Middle frontal gyrus (tissue), 1 donor: Measurements from ENCODE around the gene HOXB9.

Source experiments
- DNase-seq: peaks from one replicate; pipeline ENCODE4 v3.0.0-alpha.2; 2015; ENCODE audit warnings: low spot score; ENCODE audit errors: extremely low spot score

The HOXB9 gene

DNA sequence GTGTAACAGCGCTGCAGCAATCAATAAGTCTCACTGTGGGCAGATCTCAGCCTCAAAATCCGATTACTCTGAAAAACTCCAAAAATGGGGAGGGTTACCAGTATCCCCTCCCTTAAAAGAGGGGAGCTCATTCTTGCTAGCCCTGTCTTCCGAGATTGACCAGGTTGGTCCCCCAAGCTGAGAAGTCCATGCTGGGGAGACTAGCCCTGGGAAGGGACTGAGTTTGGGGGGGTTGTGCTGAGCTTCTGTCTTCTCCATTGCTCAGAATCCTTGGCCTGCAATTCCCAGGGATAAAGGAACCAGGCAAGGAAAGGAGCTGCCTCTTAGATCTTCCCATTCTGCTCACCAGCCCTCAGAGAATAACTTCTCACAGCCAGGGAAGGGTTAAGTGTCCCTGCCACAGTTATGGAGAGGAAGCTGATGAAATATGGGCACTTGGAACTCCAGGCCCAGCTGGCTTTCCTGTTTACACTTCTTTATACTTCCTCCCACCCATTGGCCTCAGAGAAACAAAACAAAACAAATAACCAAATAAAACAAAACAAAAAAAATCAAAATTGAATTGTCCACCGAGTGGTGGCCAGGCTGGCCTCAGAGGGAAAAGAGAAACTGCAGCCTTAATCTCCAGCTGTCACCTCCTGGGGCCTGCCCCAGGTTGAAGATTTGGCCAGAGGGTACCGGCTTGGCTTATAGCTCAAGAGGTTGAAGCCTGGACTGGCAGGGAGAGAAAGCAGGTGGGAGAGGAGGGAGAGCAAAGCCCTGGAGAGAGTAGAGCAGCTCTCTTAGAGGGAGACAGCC is 38.7 kb downstream of the HOXB9 start:
- DNase-seq, result no peak

DNA sequence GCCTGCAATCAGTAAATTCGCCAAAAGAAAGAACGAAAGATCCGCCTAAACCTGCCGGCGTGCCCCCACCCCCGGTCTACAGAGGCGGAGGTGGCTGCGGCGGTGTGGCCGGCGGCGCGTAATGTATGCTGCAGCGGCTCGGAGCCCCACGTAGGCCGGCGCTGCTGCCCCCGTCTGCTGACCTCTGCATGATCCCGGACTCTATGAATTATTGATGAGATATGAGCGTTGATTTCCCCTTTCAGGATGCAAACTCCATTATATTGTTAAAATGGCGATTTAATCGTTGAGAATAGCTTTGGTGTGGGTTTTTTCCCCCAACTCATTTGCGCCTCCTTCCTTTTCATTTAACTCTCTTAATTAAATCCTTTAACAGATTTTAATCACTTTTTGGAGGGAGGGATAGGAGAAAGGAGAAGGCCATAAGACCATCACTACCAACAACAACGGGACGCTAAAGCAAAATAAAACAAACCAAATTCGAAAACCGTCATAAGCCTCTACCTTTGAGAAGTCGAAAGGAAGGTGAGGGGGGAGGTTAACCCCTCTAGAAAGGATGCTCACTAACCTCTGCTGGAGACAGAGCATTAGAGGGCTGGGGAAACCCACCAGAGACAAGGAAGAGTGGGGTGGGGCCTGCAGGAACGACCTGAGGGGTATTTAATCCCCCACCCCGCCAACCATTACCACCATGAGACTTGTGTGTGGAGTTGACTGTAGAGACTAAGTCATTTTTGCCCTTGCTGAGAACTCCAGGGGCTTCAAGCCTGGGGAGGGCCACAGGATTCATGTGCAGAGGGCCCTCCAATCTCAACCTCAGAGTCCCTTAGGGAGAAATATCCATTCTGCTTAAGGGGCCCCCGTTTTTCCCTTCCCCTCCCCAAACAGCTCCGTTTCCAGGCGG is 39.6 kb downstream of the HOXB9 start:
- DNase-seq, result no peak

DNA sequence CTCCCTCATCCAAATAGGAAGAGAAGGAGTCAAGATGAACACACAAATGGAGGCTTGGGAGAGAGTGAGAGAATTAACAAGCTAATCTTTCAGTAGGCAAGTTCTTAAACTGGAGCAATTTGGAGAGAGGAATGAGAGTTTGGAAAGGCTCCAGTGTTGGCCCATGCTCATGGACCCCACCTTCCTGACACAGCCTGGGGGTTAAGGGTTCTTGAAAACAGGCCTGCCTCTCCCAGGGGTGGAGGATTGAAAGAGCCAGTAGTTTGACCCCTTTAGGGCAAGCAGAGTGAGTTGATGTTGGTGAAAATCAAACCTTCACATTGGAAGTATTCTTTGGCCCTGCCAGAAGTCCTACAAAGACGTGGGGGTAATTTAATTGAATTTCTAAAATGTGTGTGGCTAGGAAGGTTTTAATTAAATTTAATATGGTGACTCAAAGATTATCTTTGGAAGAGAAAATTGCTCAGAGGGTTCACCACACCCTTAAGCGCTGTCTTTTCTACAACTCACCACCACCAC is 41.9 kb downstream of the HOXB9 start:
- DNase-seq, result no peak

DNA sequence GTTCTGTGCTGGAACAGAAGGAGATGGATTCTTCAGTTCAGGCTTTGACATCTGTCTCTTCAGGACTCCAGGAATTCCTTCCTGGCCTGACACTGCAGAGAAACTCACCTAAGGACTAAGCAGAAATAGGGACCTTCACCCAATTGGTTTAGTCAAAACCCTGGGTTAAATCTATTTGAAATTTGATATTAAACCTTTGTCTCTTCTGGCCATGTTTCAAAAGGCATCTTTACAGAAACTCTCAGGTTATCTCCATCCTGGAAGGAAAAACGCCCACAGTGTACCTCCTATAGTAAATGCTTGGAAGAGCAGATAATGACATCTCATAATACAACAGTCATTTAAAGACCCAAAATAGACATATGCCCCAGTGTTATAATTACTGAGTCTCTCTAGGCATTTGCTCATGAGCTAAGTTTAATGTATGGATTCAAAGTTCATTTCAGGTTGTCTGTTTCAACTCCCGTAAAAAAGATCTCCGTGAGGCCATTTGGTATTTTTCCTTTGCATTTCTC is 42.4 kb downstream of the HOXB9 start:
- DNase-seq, result no peak

DNA sequence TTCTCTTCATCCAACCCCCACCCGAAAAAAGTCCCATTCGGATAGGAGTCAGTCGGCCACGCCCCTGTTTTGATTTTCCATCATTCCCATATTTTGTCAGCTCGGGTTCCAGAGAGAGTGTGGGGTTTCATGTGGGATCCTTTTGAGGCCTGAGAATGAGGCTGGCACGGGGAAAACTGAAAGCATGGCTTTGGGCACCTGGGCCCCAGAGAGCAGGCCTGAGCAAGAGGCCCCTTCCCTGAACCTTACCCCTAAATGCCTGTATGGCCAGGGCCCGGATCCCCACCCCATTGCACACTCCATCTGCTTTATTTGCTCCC is 43.4 kb downstream of the HOXB9 start:
- DNase-seq, result no peak

DNA sequence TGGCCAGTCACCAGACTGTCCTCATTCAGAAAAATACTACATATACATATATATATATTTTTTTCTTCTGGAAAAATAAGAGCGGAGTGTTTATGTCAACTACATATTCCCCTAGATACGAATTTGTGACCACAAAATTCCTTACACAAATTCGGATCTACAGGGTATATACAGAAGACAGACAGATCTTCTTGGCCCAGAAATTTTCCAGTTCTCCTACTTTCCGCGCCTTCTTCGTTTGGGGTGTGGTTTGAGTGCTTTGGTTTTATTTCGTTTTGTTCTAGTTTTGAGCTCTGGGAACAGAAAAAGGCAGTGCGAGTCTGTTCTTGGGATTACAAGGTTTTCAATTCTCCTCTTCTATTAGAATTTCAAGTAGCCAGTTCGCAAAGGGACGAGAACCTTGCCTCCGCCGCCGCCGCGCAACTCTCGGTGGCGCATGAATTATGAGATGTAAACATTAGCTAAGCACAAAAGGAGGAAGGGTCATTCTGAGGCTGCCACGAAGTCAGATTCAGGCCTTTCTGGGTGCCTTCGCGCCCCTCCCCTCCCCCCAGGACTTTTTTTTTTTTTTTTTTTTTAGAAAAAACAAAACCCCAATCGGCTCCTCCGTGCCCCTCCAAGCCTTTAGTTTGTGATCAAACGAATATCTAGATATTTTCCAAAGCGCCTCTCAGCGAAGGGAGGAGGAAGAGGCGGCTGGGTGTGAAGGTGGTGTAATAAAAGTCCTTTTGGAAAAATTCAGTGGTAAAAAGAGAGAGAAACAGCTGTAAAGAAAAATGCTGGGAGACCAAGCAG is 46.2 kb downstream of the HOXB9 start:
- no peak for DNase-seq

DNA sequence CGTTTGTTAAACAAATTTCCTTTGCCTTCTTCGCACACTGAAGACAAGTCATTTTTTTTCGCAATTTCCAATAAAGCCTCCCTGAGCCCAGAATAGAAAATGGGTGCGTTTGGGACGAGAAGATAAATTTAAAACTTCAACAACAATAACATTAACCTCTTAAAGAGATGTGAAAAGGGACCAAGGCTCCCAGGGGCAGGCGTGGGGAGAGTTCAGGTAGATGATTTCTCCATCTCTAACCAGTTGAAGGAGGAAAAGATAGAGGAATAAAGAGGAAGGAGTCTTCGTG is 46.7 kb downstream of the HOXB9 start:
- DNase-seq, result no peak

DNA sequence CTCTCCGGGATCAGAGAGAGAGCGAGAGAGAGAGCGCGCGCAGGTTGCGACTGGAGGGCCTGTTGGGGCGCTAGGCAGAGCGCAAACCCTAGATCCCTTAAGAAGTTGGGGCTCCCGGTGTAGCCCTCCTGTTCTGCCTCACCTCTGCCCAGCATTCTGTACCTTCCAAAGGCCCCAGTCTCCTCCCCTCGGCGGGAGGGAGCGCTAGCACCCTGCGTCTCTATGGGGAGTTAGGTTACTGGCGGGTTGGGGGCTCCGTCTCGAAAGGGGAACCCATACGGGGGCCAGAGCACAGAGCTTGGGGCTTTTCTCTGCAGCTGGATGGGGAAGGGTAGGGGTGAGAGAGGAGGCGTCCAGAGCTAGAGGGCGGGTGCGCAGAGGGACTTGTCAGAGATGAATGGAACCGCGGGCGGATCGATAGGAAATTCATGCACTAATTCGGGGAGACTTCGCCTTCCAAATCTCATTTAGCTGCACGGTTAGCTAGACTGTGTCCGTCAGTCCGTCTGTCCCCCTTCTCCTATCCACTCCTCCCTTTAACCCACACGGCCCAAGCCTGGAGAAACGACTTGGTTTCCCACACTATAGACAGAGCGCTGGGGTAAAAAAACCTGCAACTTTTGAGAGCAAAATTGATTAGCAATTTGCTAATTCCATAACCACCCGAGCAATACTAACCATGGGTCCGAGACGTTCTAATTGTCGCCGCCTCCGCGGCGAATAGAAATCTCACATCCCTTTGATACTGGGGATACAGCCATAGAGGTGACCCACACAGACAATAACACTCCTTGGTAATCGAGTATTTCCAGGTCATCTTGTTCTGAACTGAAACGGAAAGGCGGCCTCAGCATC is 47.3 kb downstream of the HOXB9 start:
- no peak for DNase-seq

DNA sequence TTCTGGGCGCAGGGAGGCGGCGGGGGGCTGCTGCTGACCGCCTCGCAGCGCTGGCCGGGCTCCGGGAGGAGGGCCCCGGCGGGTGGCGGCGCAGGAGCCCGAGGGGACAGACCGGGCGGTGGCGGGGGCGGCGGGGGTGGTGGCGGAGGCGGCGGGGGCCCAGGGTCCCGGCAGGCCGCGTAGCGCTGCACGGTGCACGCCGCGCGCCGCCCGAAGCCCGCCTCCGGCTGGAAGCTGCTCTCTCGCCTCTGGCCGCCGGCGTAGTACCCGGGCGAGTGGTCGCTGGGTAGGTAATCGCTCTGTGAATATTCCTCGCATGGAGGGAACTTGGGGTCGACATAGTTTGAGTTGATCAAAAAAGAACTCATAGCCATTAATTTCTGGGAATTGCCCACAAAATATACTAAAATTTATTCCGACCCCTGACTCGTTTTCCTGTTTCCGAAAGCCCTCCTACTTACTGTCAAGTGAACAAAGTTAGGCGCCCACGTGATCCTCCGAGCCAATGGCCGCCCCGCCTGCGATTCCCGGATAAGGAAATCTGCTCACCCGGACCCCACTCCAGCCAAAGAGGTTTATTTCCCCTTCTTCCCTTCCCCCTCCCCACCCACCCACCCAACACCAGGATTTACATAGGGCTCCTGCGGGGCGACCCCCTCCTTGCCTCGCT is 48.1 kb downstream of the HOXB9 start, which contains the start of gene HOXB4:
Gene HOXB4 (minus strand): TSS at position 405 of the 670 bp plus-strand sequence. CDS start 31 bp downstream, at position 374.
- DNase-seq, result no peak

DNA sequence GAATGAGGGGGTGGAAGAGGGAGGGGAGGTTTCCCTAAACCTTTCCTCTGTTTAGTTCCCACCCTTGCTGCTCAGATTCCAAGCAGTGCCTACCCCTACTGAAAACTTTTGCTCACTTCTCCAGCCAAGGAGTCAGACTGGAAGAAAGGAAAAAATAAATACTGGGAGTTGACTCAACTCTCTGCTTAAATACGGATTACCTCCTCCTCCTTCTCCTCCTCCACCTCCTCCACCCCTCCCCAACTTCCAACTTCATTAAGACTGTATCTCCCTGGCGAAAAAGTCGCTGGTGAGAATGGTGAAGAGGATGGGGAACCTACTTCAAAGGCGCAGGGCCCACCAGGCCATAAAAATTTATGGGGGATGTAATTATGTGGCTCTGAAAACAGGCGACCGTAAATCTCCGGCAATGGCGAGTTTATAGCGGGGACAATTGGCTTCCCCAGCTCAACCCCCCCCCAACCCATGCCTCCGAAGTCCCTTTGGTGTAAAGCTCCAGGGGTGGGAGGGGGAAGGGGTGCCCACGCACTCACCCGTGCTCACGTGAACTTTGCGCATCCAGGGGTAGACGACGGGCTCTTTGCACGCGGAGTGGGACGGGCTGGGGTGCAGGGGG is 48.7 kb downstream of the HOXB9 start:
- no peak for DNase-seq

DNA sequence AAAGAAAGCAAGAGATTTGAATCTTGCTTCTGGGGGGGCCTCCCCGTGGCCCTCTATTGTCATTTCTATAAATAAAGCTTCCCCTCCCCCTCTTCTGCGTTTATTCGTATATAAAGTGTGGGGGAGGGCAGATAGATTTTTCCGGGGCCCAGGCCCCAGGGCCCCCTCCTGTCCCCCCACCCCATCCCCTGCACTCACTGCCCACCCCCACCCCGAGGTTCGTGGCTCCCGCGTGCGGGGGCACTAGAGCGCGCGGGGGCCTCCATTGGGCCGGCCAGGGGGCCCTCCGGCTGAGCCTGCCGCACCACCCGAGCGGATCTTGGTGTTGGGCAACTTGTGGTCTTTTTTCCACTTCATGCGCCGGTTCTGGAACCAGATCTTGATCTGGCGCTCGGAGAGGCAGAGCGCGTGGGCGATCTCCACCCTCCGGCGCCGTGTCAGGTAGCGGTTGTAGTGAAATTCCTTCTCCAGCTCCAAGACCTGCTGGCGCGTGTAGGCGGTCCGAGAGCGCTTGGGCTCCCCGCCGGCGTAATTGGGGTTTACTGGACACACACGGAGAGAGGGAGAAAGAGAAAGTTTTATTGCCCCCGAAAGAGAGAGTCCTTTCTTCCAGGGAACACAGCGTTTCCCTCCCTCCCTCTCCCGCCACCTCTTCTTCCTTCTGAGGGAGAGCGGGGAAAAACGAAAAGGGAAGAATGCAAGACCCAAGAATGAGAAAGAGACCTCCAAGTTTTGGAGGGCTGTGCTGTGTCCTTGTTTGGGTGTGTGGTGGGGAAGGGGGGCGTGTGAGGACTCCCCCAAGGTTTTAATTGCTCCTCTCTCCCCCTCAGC is 49.5 kb downstream of the HOXB9 start:
- no peak for DNase-seq

DNA sequence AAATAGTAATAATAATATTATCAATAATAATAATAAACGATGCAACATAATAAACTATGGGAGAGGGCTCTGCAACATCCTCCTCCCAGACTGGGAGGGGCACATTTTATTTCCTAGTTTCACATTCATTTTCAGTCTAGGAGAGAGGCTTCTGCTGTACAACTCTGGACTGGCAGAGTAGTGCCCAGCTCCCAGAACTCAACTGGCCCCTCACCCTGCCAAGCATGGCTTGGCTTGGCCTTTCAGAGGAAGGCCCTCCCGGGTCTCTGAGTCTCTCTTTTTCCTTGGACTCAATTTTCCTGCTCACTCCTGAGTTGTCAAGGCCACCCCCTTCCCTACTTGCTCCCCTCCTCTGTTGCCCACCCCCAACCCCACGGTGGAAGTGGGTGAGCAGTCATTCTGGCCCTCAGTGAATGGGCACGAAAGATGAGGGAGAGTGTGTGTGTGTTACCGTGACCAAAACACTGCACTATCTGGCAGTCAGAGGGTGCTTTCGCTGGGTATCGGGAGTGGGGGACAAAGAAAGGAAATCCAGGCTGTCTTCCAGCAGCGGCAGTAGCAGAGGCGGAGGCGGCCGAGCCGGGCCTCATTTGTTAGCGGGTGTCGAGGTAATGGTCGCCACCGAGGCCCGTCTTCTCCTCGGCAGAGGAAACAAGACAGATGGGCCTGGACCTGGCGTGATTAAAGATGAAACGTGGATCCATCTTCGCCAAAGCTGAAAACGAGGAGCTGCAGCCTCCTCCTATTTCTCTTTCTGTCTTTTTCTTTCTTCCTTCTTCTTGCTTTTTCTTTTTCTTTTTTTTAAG is 50.3 kb downstream of the HOXB9 start:
- no peak for DNase-seq

DNA sequence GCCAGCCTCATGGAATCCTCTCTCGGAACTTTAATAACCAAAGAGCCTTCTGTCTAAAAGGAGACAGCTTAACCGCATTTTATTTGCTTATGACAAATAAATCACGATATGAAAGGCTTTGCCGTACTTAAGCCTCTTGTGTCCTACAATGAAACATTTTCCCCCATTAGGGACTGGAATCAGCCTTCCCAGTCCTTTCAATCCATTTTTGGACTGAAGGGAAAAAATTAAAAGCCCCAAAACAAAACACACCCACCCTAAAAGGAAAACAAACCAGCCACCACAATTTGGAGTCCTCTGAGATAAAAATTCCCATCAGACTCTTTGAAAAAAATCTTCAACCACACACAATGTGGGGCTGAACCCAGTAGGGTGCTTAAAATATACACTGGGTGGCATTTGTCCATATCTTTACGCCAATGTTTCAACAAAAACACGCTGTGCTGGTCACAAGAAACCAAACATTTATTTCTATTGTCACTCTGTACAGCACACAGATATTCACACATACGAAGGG is 51.0 kb downstream of the HOXB9 start:
- DNase-seq, result no peak

DNA sequence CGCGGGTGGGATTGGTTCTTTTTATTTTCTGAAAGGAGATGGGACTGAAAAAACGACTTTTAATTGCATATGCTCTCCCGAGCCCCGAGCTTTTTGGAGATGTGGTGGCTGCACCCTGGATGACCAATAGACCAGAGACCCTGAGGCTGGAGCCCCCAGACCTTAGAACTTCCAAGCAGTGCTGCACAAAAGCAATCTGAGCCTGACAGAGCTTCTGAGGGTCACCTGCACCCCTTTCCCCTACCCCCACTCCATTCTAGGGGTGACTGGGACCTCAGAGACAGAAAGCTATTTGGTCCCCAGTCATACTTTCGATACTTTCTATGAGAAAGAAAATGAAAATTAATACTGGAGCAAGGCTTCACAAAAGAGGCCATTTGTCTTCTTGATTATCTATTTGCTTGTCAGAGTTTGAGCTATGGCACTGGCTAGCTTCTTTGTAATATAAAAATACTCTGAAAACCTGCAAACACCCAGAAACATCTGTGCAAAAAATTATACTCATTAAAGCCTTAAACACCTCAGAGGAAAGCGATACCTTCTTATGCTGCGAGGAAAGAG is 51.6 kb downstream of the HOXB9 start:
- DNase-seq, result no peak

DNA sequence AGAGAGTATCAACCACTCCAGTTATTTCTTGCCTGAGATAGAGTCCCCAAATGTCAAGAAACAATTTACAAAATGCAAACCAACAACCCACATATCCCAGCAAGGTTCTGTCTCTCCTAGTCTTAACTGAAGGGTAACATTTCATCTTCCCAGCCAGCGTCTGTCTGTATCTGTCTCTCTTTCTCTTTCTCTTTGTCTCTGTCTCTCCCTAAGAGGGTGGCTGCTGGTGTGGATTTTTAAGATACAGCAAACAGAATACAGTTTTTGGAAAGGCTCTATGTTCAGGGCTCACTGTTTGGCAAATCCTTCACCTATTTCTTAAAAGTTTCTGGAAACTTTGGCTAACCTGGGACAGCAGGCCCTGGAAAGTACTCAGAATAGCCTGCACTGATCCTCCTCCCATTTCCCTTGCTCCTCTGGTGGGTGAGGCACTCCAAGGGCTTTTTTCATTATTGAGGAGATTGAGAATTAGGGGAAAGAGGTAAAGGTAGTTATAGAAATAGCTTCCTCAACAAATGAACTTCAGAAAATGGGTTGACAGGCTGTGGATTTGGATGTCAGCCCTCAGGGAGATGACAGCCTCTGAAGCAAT is 54.2 kb downstream of the HOXB9 start:
- no peak for DNase-seq
